Smooth muscle cell (in vitro differentiated cells): ENCODE data around the gene CCDC82. TPM values are rescaled to one million over a fixed set of nuclear protein-coding genes. Genes with fewer than 3 reads are reported as not detected.

Experiments
- DNase-seq: peaks from one replicate; lab custom pipeline; 2025; ENCODE audit not compliant: unreplicated experiment; lab: John Stamatoyannopoulos, UW
- H2AFZ ChIP-seq: fragments of 200-600 bp; sonication (generic); 2 replicates; pipeline ENCODE4 v1.6.0; 2016; ENCODE audit warnings: antibody characterized with exemption, low read depth, mild to moderate bottlenecking
- H3F3A ChIP-seq: fragments of 200-600 bp; sonication (generic); 2 replicates; pipeline ENCODE4 v1.6.0; 2017; ENCODE audit warnings: antibody characterized with exemption, low read depth
- H3K27ac ChIP-seq: fragments of 200-600 bp; sonication (generic); 2 replicates; pipeline ENCODE4 v1.5.1; 2016; ENCODE audit warnings: low read depth, mild to moderate bottlenecking
- H3K27me3 ChIP-seq: fragments of 200-600 bp; sonication (generic); 2 replicates; pipeline ENCODE4 v1.6.1; 2016; ENCODE audit warnings: low read depth, mild to moderate bottlenecking
- H3K36me3 ChIP-seq: fragments of 200-600 bp; sonication (generic); 2 replicates; pipeline ENCODE4 v1.5.1; 2016; ENCODE audit warnings: low read depth
- H3K4me1 ChIP-seq: fragments of 200-600 bp; sonication (generic); 2 replicates; pipeline ENCODE4 v1.5.1; 2016; ENCODE audit warnings: low read depth
- H3K4me2 ChIP-seq: fragments of 200-600 bp; sonication (generic); 2 replicates; pipeline ENCODE4 v1.6.0; 2016; ENCODE audit warnings: mild to moderate bottlenecking
- H3K4me3 ChIP-seq: fragments of 200-600 bp; sonication (generic); 2 replicates; pipeline ENCODE4 v1.5.1; 2016; ENCODE audit warnings: mild to moderate bottlenecking
- H3K79me2 ChIP-seq: fragments of 200-600 bp; sonication (generic); 2 replicates; pipeline ENCODE4 v1.6.0; 2016; ENCODE audit warnings: low read depth, mild to moderate bottlenecking
- H3K9ac ChIP-seq: fragments of 200-600 bp; sonication (generic); 2 replicates; pipeline ENCODE4 v1.6.0; 2016; ENCODE audit warnings: low read depth
- H3K9me3 ChIP-seq: fragments of 200-600 bp; sonication (generic); replicated peaks from 2 replicates; pipeline ENCODE4 v1.5.1; 2016; ENCODE audit warnings: low read depth
- H4K20me1 ChIP-seq: fragments of 200-600 bp; sonication (generic); 2 replicates; pipeline ENCODE4 v1.6.0; 2016; ENCODE audit warnings: low read depth
- CTCF ChIP-seq: fragments of 200-600 bp; sonication (generic); IDR thresholded peaks from 2 replicates; pipeline ENCODE4 v1.5.1; 2017; ENCODE audit warnings: borderline replicate concordance, mild to moderate bottlenecking, antibody characterized with exemption; ENCODE audit not compliant: insufficient read depth, poor library complexity, severe bottlenecking
- WGBS: methylation state at CpG from one replicate; pipeline ENCODE4 v1.1.7; 2016; ENCODE audit warnings: low lambda C conversion rate; 5-methylcytosine and 5-hydroxymethylcytosine counted together
- polyA plus RNA-seq: library from polyadenylated mRNA; unstranded; fragments of >200 nt; fragmentation: Nextera tagmentation; extraction: Ambion mirVana; gene quantifications from 2 replicates; pipeline ENCODE4 v1.2.1, GENCODE V29; 2016
- total RNA-seq: library from RNA; depleted of rRNA; stranded (reverse); fragments of >200 nt; gene quantifications from 2 replicates; pipeline ENCODE4 v1.2.3, GENCODE V29; 2014

Gene CCDC82
- total and polyA plus RNA-seq, 2 experiments from 2014 or later, result 19.8 to 32.8 TPM

- no peaks in the 10 kb centered on the region for H3K36me3 ChIP-seq
- WGBS, result 28% methylated on average over 3 of the region's 3 CpGs
These were observed 70.9 kb downstream of the CCDC82 start for GRCh38 chr11:96318850-96319249.

GRCh38 chr11:96318399-96318798 is 71.3 kb downstream of the CCDC82 start:
- no peak for DNase-seq
- Histone ChIP-seq H2AFZ (no peak overlapping the region), H3K27ac (peak overlapping the region; percentile 96), H3K9ac (no peak overlapping the region), H3K79me2 (peaks cover 100% of the 10 kb centered on the region), H3K27me3 (no peaks in the 10 kb centered on the region), H4K20me1 (peaks cover 4% of the 10 kb centered on the region), H3K4me2 (peak overlapping the region; percentile 65), H3K4me3 (no peak overlapping the region), H3K36me3 (no peaks in the 10 kb centered on the region), H3F3A (peaks cover 32% of the 10 kb centered on the region), H3K9me3 (no peaks in the 10 kb centered on the region), H3K4me1 (peaks cover 18% of the 10 kb centered on the region)
- no peak for TF ChIP-seq CTCF
- WGBS, result 21% methylated on average over 1 of the region's 1 CpG

More at GRCh38 chr11:96318850-96319249, 70.9 kb downstream of the CCDC82 start:
- no peak for TF ChIP-seq CTCF
- Histone ChIP-seq H3K4me3 (no peak overlapping the region), H3K79me2 (peaks cover 100% of the 10 kb centered on the region), H3K9ac (no peak overlapping the region), H3K27me3 (no peaks in the 10 kb centered on the region), H4K20me1 (peaks cover 4% of the 10 kb centered on the region), H3F3A (peaks cover 32% of the 10 kb centered on the region), H2AFZ (no peak overlapping the region), H3K4me1 (peaks cover 18% of the 10 kb centered on the region), H3K27ac (peak overlapping the region; percentile 96), H3K4me2 (peak overlapping the region; percentile 65), H3K9me3 (no peaks in the 10 kb centered on the region)
- no peak for DNase-seq

GRCh38 chr11:96317985-96318384 is 71.7 kb downstream of the CCDC82 start:
- H3K36me3 ChIP-seq, result no peaks in the 10 kb centered on the region
- peak overlapping the region; percentile 65 for H3K4me2 ChIP-seq
- H4K20me1 ChIP-seq, result peaks cover 4% of the 10 kb centered on the region
- WGBS, result 98% methylated on average over 2 of the region's 2 CpGs
- no peak overlapping the region for H3K4me3 ChIP-seq
- no peak for DNase-seq
- H3F3A ChIP-seq, result peaks cover 32% of the 10 kb centered on the region
- H3K27me3 ChIP-seq, result no peaks in the 10 kb centered on the region
- no peak overlapping the region for H3K9ac ChIP-seq
- no peak for TF ChIP-seq CTCF
- peak overlapping the region; percentile 96 for H3K27ac ChIP-seq
- no peak overlapping the region for H2AFZ ChIP-seq
- no peaks in the 10 kb centered on the region for H3K9me3 ChIP-seq
- peaks cover 100% of the 10 kb centered on the region for H3K79me2 ChIP-seq
- H3K4me1 ChIP-seq, result peaks cover 18% of the 10 kb centered on the region

GRCh38 chr11:96317571-96317970 is 72.1 kb downstream of the CCDC82 start:
- H3K4me2 ChIP-seq, result peak overlapping the region; percentile 65
- peaks cover 100% of the 10 kb centered on the region for H3K79me2 ChIP-seq
- peak overlapping the region; percentile 96 for H3K27ac ChIP-seq
- peaks cover 32% of the 10 kb centered on the region for H3F3A ChIP-seq
- H3K9ac ChIP-seq, result no peak overlapping the region
- H3K4me1 ChIP-seq, result peaks cover 18% of the 10 kb centered on the region
- no peak overlapping the region for H2AFZ ChIP-seq
- no peaks in the 10 kb centered on the region for H3K36me3 ChIP-seq
- WGBS, result 72% methylated on average over 2 of the region's 2 CpGs
- DNase-seq, result no peak
- H4K20me1 ChIP-seq, result peaks cover 4% of the 10 kb centered on the region
- H3K4me3 ChIP-seq, result no peak overlapping the region
- no peak for TF ChIP-seq CTCF
- H3K27me3 ChIP-seq, result no peaks in the 10 kb centered on the region
- H3K9me3 ChIP-seq, result no peaks in the 10 kb centered on the region
